OCI-LY1 (cell line): ENCODE data around the gene PIP5K1C.

ENCODE experiments used
- EZH2 ChIP-seq: fragments of 200-600 bp; sonication (generic), shearing (Covaris generic); IDR thresholded peaks from 2 replicates; pipeline ENCODE4 v1.8.0; 2017; ENCODE audit warnings: borderline replicate concordance, mixed run types, mild to moderate bottlenecking, antibody characterized with exemption, low read length, moderate library complexity, mixed read lengths
- TF ChIP-seq, protein P1 (sequence below): fragments of 200-600 bp; sonication (generic), shearing (Covaris generic); IDR thresholded peaks from 2 replicates; pipeline ENCODE4 v1.5.1; 2017; ENCODE audit warnings: mild to moderate bottlenecking, antibody characterized with exemption, low read length, moderate library complexity, mixed read lengths

GRCh38 chr19:3699741-3700241 lies 477 bp downstream of the PIP5K1C start:
- TF ChIP-seq, protein P1, sequence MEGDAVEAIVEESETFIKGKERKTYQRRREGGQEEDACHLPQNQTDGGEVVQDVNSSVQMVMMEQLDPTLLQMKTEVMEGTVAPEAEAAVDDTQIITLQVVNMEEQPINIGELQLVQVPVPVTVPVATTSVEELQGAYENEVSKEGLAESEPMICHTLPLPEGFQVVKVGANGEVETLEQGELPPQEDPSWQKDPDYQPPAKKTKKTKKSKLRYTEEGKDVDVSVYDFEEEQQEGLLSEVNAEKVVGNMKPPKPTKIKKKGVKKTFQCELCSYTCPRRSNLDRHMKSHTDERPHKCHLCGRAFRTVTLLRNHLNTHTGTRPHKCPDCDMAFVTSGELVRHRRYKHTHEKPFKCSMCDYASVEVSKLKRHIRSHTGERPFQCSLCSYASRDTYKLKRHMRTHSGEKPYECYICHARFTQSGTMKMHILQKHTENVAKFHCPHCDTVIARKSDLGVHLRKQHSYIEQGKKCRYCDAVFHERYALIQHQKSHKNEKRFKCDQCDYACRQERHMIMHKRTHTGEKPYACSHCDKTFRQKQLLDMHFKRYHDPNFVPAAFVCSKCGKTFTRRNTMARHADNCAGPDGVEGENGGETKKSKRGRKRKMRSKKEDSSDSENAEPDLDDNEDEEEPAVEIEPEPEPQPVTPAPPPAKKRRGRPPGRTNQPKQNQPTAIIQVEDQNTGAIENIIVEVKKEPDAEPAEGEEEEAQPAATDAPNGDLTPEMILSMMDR = no peak
- TF ChIP-seq EZH2 = no peak
